H1 (cell line): ENCODE measurements around the gene RNASE9. TPM values are rescaled to one million over a fixed set of nuclear protein-coding genes. Genes with fewer than 3 reads are reported as not detected.

Source experiments
- CTCF ChIA-PET: fragments of 300-600 bp; sonication (Branson Sonifier 250); formaldehyde crosslinking; loops from one replicate; lab custom pipeline; 2021; ENCODE audit not compliant: partially characterized antibody; lab: Charles Lee
- POLR2A ChIA-PET: fragments of 300-600 bp; sonication (Branson Sonifier 250); formaldehyde crosslinking; loops from one replicate; lab custom pipeline; 2021; ENCODE audit warnings: inconsistent platforms; ENCODE audit not compliant: partially characterized antibody; lab: Charles Lee
- DNase-seq, 2 experiments: peaks; one replicate each; pipeline versions ENCODE4 v3.0.0 to v3.0.0-alpha.2; 2010 to 2022; ENCODE audit warnings: low spot score in 2 of 2, low read depth in 1 of 2, mixed read lengths in 1 of 2
- FAIRE-seq: peaks from 2 replicates; lab custom pipeline; 2011; peaks lifted over from hg19 to GRCh38; lab: Jason Lieb, UNC
- H2AFZ ChIP-seq: 2 replicates; pipeline ENCODE4 v1.8.1; 2012; ENCODE audit warnings: low read length, inconsistent platforms
- H2AK5ac ChIP-seq: 2 replicates; pipeline ENCODE4 v1.6.1; 2013; ENCODE audit warnings: low read depth, low read length
- H2BK120ac ChIP-seq: replicated peaks from 2 replicates; pipeline ENCODE3; 2013; ENCODE audit warnings: low read depth, low read length, inconsistent platforms
- H2BK12ac ChIP-seq: 2 replicates; pipeline ENCODE4 v1.6.1; 2013; ENCODE audit warnings: low read depth, low read length
- H2BK15ac ChIP-seq: 2 replicates; pipeline ENCODE4 v1.6.1; 2013; ENCODE audit warnings: low read length
- H2BK20ac ChIP-seq: 2 replicates; pipeline ENCODE4 v1.6.1; 2013; ENCODE audit warnings: low read length
- H2BK5ac ChIP-seq: 2 replicates; pipeline ENCODE4 v1.6.1; 2013; ENCODE audit warnings: low read depth, low read length
- H3K14ac ChIP-seq: 2 replicates; pipeline ENCODE4 v1.6.1; 2013; ENCODE audit warnings: inconsistent platforms; ENCODE audit not compliant: insufficient read length
- H3K18ac ChIP-seq: 2 replicates; pipeline ENCODE4 v1.6.1; 2013; ENCODE audit warnings: low read length; ENCODE audit errors: extremely low read depth
- H3K23ac ChIP-seq: 2 replicates; pipeline ENCODE4 v1.6.1; 2013; ENCODE audit warnings: inconsistent platforms; ENCODE audit not compliant: insufficient read length
- H3K23me2 ChIP-seq: 2 replicates; pipeline ENCODE4 v1.6.1; 2013; ENCODE audit warnings: low read depth, low read length
- H3K27ac ChIP-seq: 2 replicates; pipeline ENCODE4 v1.6.1; 2011; ENCODE audit warnings: low read depth, low read length, inconsistent platforms
- H3K27me3 ChIP-seq, 4 experiments: replicated peaks in 1 of 4; 1 replicate in 1 of 4; 2 replicates in 3 of 4; pipeline versions ENCODE4 v1.6.1 to v1.8.1; 2011 to 2013; ENCODE audit warnings: low read length in 3 of 4, mild to moderate bottlenecking in 3 of 4, inconsistent platforms in 2 of 4, mixed read lengths in 2 of 4, moderate library complexity in 1 of 4; ENCODE audit not compliant: control insufficient read depth in 3 of 4, insufficient read depth in 3 of 4; ENCODE audit errors: extremely low read depth in 1 of 4
- H3K36me3 ChIP-seq, 4 experiments: 2 replicates each; pipeline versions ENCODE4 v1.6.1 to v1.8.1; 2011 to 2013; ENCODE audit warnings: mild to moderate bottlenecking in 4 of 4, low read length in 3 of 4, moderate library complexity in 2 of 4, control low read depth in 1 of 4, inconsistent platforms in 1 of 4; ENCODE audit not compliant: insufficient read depth in 4 of 4, control insufficient read depth in 2 of 4
- H3K4ac ChIP-seq: replicated peaks from 2 replicates; pipeline ENCODE3; 2013; ENCODE audit warnings: low read length, low read depth, mixed read lengths, inconsistent platforms; ENCODE audit not compliant: insufficient read length
- H3K4me1 ChIP-seq, 4 experiments: replicated peaks in 1 of 4; 1 replicate in 1 of 4; 2 replicates in 3 of 4; pipeline versions ENCODE4 v1.6.1 to v1.8.1; 2011 to 2013; ENCODE audit warnings: low read length in 3 of 4, inconsistent platforms in 2 of 4, mixed read lengths in 1 of 4; ENCODE audit not compliant: insufficient read depth in 4 of 4, control insufficient read depth in 3 of 4
- H3K4me2 ChIP-seq, 2 experiments: 2 replicates each; pipeline versions ENCODE4 v1.6.1 to v1.8.1; 2011 to 2013; ENCODE audit warnings: low read depth in 2 of 2, low read length in 2 of 2, control low read depth in 1 of 2, inconsistent platforms in 1 of 2, mild to moderate bottlenecking in 1 of 2; ENCODE audit not compliant: insufficient read depth in 1 of 2
- H3K4me3 ChIP-seq, 4 experiments: fragments of 200-600, 300-600 bp in 1 of 4; sonication (generic), shearing (Covaris generic), sonication (Bioruptor Twin) in 1 of 4; 2 replicates each; pipeline versions ENCODE4 v1.5.1 to v1.8.1; 2011 to 2016; ENCODE audit warnings: low read length in 4 of 4, low read depth in 3 of 4, control low read depth in 2 of 4, inconsistent platforms in 2 of 4, mild to moderate bottlenecking in 2 of 4, mixed read lengths in 1 of 4, moderate library complexity in 1 of 4; ENCODE audit not compliant: insufficient read depth in 2 of 4; ENCODE audit errors: extremely low read depth in 1 of 4
- H3K56ac ChIP-seq: replicated peaks from 2 replicates; pipeline ENCODE3; 2013; ENCODE audit warnings: low read depth, mild to moderate bottlenecking, mixed read lengths, low read length, inconsistent platforms; ENCODE audit not compliant: insufficient read length
- H3K79me1 ChIP-seq: 2 replicates; pipeline ENCODE4 v1.6.1; 2013; ENCODE audit warnings: low read depth, low read length, control low read depth
- H3K79me2 ChIP-seq, 2 experiments: 2 replicates each; pipeline versions ENCODE4 v1.6.1 to v1.8.1; 2012 to 2013; ENCODE audit warnings: low read length in 2 of 2, mild to moderate bottlenecking in 2 of 2, inconsistent platforms in 1 of 2; ENCODE audit not compliant: insufficient read depth in 2 of 2, control insufficient read depth in 1 of 2
- H3K9ac ChIP-seq, 4 experiments: replicated peaks in 1 of 4; 1 replicate in 1 of 4; 2 replicates in 3 of 4; pipeline versions ENCODE4 v1.6.1 to v1.8.1; 2011 to 2013; ENCODE audit warnings: low read depth in 3 of 4, low read length in 3 of 4, control low read depth in 2 of 4, mild to moderate bottlenecking in 2 of 4, moderate library complexity in 2 of 4, inconsistent platforms in 1 of 4; ENCODE audit errors: extremely low read depth in 1 of 4
- H3K9me3 ChIP-seq, 2 experiments: 2 replicates each; pipeline versions ENCODE4 v1.6.1 to v1.8.1; 2012 to 2013; ENCODE audit warnings: mild to moderate bottlenecking in 2 of 2, moderate library complexity in 2 of 2, control low read depth in 1 of 2, inconsistent platforms in 1 of 2, low read depth in 1 of 2, low read length in 1 of 2, mixed read lengths in 1 of 2; ENCODE audit not compliant: insufficient read depth in 2 of 2
- H4K20me1 ChIP-seq, 2 experiments: replicated peaks in 1 of 2; 2 replicates each; pipeline versions ENCODE3 to v1.8.1; 2011 to 2013; ENCODE audit warnings: inconsistent platforms in 2 of 2, low read length in 2 of 2, mild to moderate bottlenecking in 1 of 2; ENCODE audit not compliant: insufficient read depth in 2 of 2, control insufficient read depth in 1 of 2
- H4K5ac ChIP-seq: 2 replicates; pipeline ENCODE4 v1.6.1; 2013; ENCODE audit warnings: low read length, low read depth, mixed read lengths, inconsistent platforms; ENCODE audit not compliant: insufficient read length
- H4K8ac ChIP-seq: 2 replicates; pipeline ENCODE4 v1.8.0; 2013; ENCODE audit warnings: mild to moderate bottlenecking, moderate library complexity, low read length, inconsistent platforms; ENCODE audit not compliant: insufficient read depth; ENCODE audit errors: extremely low read depth
- H4K91ac ChIP-seq: replicated peaks from 2 replicates; pipeline ENCODE3; 2013; ENCODE audit warnings: low read length, mixed read lengths, inconsistent platforms; ENCODE audit not compliant: insufficient read length
- RBBP5 ChIP-seq: IDR thresholded peaks from 2 replicates; pipeline ENCODE4 v1.7.1; 2012; ENCODE audit warnings: low read depth, mild to moderate bottlenecking, inconsistent platforms, low read length, moderate library complexity, borderline replicate concordance
- SIRT6 ChIP-seq: IDR thresholded peaks from one replicate; pipeline ENCODE4 v1.7.1; 2012; ENCODE audit warnings: low read length, inconsistent platforms
- WGBS, 2 experiments: shearing (Covaris generic) in 1 of 2; methylation state at CpG; one replicate each; pipeline versions ENCODE4 v1.1.6 to v1.1.7; 2013 to 2015; ENCODE audit warnings: low lambda C conversion rate in 2 of 2, mixed read lengths in 2 of 2, inconsistent platforms in 1 of 2, low coverage in 1 of 2, missing lambda C conversion rate in 1 of 2; ENCODE audit not compliant: insufficient replicate concordance in 2 of 2, insufficient coverage in 1 of 2, insufficient read length in 1 of 2; ENCODE audit errors: extremely low coverage in 1 of 2, missing lambda C conversion rate in 1 of 2; 5-methylcytosine and 5-hydroxymethylcytosine counted together
- polyA plus RNA-seq, 7 experiments: library from polyadenylated mRNA; depleted of rRNA in 3 of 7; stranded (reverse) in 5 of 7; unstranded in 2 of 7; fragments of >200 nt in 5 of 7; fragments of 200-250 nt in 2 of 7; gene quantifications; 1 replicate in 5 of 7; 2 replicates in 1 of 7; 4 replicates in 1 of 7; pipeline versions ENCODE4 v1.2.1 to v1.2.3, GENCODE V29; 2011 to 2013; ENCODE audit warnings: missing spikeins in 2 of 7, mixed read lengths in 2 of 7
- total RNA-seq: library from RNA; stranded (reverse); fragmentation: NEBNext Ultra II Directional; extraction: Animal tissue kit (Norgen Biotek cat#: 25700); gene quantifications from 2 replicates; pipeline ENCODE4 v1.2.1, GENCODE V29; 2021

RNASE9 gene
- total and polyA plus RNA-seq, 2 of the 8 experiments (the other 6 are each of a cell fraction or from before 2014, with no cell fraction given) = 0.06 TPM; not detected in 1

- Histone ChIP-seq H2BK5ac (no peak within 1 kb of the TSS), H3K56ac (no peak within 1 kb of the TSS), H3K4me3 (no peak within 1 kb of the TSS), H3K23me2 (no peaks in the 10 kb centered on the region), H3K4me1 (no peaks in the 10 kb centered on the region; a peak in 1 of 7 replicates), H4K20me1 (no peaks in the 10 kb centered on the region), H3K9me3 (no peaks in the 10 kb centered on the region), H2AK5ac (no peak within 1 kb of the TSS), H2BK12ac (no peak within 1 kb of the TSS), H2BK15ac (no peak within 1 kb of the TSS), H2BK20ac (no peak within 1 kb of the TSS), H2AFZ (peak within 1 kb of the TSS; percentile 12; the same call in 1 of the 2 replicates), H3K27ac (no peak within 1 kb of the TSS), H2BK120ac (no peak within 1 kb of the TSS), H3K18ac (no peak within 1 kb of the TSS), H4K8ac (no peak within 1 kb of the TSS), H3K9ac (no peak within 1 kb of the TSS), H3K4me2 (no peak within 1 kb of the TSS), H3K14ac (no peak within 1 kb of the TSS), H3K4ac (no peak within 1 kb of the TSS), H3K23ac (no peak within 1 kb of the TSS), H3K79me2 (no peaks in the 10 kb centered on the region), H3K36me3 (no peaks in the 10 kb centered on the region), H3K27me3 (peaks cover 0 to 2% (median 0%) of the 10 kb centered on the region in 4 experiments; a peak in 1 of 7 replicates), H4K91ac (no peak within 1 kb of the TSS), H4K5ac (no peak within 1 kb of the TSS), H3K79me1 (no peaks in the 10 kb centered on the region)
- DNase-seq (peak in 1 of 2 experiments; percentile 34), FAIRE-seq (no peak)
- POLR2A ChIA-PET = interaction anchor here (2.4 kb wide), 1 partner anchor 122 kb away, joined by 6 read pairs; the partner anchor contains the start of gene PNP
- TF ChIP-seq RBBP5 (no peak), SIRT6 (no peak)
- WGBS, 2 experiments = 86% methylated on average over 4 of the region's 4 CpGs; no CpG with 5 or more reads in 1 of the 2 experiments
- CTCF ChIA-PET = interaction anchor here (1.1 to 1.6 kb wide), 4 partner anchors 9 to 104 kb away, joined by 3 to 7 read pairs (median 4); no protein-coding TSS in a partner anchor
Observed at GRCh38 chr14:20591235-20591634, 30.4 kb upstream of the RNASE9 start, which contains the start of gene RNASE12. RNASE12 (minus strand) TSS chr14:20591376; CDS start chr14:20590723, 653 bp downstream.
